HG02885 (cell line): ENCODE data around the gene CLIC6.
"Not testable (repeated sequence)": the region's sequence is repeated elsewhere in the genome, so short reads cannot be mapped to it uniquely, and the experiment has no call there.

Source experiments
- ATAC-seq: cut with Tn5 transposase; IDR thresholded peaks from one replicate; pipeline ENCODE4 v1.9.1; 2021; ENCODE audit warnings: mild to moderate bottlenecking; ENCODE audit not compliant: unreplicated experiment, poor library complexity

Gene CLIC6

DNA sequence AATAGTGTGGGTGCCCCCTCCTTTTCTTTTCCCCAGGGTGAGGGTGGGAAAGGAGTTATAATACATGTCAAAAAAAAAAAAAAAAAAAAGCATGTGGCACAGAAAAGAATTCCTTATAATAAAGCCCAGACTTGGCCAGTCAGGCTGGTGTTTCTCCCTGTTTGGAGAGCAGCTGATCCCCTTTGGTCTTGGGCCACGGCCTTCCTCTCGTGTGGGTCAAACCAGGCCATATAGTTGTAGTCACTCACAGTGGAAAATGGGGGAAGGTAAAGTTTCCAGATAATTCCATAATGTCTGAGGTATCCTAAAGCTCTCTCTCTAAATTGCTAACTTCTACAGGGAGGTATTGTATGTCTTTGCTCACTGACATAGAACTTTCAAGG, 22.0 kb downstream of the CLIC6 start:
- no peak for ATAC-seq

DNA sequence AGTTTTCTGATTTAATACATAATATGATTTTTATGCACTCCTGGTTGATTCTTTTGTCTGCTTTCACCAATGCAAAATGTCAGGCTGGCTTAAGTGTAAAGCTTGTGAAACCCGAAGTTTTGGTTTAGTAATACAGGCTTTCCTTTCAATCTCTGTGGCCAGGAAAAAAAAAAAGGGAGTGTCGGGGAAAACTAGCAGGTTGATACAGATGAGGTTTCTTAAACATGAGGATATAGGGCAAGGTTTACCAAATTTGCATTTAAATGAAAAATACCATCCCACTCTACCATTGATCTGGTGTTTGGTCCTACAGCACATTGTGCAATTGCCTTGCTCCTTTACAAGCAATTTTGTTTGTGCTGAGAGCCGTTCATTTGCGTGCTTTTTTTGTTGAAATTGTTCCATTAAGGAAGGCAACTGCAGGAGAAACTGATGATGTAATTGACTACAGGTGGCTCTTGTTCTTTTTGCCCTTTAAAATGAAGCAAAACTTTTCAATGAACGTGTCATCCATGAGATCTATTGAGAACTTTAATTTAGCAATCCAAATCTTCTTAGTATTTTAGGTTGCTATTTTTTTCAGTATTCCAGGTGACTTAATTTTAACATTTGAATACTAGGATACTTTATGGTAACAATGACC, 22.7 kb downstream of the CLIC6 start:
- no peak for ATAC-seq

DNA sequence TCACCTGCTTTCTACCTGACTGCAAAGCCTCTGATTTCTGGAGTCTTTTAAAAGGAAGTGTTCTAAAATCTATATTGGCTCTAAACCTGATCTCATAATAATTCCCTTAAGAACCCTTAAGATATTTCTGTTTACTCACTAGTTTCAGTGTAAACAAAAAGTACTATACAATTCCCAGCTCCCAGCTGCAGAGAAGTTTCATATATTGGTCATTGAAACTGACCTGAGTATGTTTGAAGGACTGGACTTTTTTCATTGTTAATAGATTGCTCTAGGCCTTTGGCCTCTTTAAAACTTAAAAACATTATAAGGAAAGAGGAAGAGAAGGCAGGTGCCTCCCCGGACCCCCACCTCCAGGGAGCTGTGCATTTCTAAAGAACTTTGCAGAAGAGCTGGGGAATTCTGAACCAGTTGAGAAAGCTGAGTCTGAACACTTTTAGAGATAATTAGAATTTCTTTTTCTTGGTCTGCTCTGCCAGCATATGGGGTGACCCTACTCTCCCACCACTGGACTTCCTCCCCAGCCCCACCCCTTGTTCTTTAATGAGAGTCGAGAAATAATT, 23.7 kb downstream of the CLIC6 start:
- no peak for ATAC-seq

DNA sequence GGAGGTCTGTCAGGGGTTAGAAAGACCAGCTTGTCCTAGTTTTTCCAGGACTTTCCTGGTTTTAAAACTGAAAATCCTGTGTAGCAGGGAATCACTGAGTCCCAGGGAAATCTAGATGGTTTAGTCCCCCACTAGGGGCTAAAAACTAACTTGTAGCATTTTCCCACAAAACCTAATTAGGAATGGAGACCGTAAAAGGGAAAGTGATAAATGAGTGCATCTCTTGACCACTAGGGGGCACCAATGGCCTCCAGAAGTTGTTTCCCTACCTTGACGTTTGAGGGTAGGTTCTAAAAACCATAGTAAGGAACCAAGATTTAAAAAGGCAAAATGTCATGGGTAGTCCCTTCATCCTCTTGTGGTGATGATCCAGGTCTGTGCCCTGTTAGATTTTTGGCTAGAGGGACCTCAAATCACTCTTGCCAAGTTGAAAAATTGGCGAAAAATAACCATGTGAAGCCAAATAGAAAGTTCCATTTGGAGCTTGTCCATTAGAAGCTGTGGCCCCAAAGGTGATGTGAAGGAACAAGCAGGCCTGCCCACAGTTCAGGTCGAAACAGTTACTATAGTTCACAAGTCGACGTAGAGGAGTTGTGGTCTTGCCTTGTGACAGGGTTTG, 24.5 kb downstream of the CLIC6 start:
- no peak for ATAC-seq

DNA sequence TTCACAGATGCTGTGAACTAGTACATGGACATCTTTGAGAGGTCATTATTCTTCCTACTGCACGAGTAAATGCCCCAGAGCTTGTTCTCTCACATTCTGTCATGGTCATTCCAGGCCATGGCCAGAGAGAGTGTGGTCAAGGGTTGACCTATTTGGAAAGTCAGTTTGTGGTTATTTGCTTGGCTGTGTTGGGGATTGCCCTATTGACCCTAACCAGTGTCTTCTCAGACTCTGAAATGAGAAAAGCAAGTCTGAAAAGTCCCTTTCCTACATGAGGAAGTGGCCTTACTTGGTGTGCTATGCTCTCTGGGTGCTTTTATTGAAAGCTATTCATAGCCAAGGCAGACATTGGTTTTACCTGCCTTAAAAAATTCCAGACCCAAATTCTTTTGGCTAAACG, 26.6 kb downstream of the CLIC6 start:
- ATAC-seq = peak; percentile 90

DNA sequence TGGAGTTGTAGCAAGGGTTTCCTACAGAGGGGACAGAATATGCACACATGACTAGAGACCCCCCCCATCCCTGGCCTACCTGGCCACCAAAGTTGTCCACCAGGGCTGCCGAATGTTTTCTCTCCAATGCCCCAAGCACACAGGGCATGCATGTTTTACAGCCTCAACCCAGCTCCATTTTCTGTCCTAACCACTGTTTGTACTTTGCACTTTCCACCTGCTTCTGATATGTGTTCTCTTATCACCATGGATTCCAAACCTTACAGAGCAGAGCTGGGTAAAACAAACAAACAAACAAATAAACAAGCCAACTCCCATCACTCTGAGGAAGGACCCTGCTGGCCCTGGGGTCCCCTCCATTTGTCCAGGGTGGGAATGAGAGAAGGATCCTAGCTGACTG, 27.3 kb downstream of the CLIC6 start:
- no peak for ATAC-seq

DNA sequence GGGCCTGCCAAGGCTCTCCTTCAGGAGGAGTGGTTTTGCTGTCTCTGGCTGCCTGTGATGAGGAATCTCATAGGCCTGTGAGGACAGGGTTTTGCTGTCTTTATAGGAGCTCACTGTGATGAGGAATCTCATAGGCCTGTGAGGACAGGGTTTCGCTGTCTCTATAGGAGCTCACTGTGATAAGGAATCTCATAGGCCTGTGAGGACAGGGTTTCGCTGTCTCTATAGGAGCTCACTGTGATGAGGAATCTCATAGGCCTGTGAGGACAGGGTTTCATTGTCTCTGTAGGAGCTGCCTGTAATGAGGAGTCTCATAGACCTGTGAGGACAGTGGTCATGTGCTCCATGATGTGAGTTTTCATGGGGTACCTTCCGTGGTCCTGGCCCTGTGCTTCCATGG, 29.0 kb downstream of the CLIC6 start:
- no peak for ATAC-seq

DNA sequence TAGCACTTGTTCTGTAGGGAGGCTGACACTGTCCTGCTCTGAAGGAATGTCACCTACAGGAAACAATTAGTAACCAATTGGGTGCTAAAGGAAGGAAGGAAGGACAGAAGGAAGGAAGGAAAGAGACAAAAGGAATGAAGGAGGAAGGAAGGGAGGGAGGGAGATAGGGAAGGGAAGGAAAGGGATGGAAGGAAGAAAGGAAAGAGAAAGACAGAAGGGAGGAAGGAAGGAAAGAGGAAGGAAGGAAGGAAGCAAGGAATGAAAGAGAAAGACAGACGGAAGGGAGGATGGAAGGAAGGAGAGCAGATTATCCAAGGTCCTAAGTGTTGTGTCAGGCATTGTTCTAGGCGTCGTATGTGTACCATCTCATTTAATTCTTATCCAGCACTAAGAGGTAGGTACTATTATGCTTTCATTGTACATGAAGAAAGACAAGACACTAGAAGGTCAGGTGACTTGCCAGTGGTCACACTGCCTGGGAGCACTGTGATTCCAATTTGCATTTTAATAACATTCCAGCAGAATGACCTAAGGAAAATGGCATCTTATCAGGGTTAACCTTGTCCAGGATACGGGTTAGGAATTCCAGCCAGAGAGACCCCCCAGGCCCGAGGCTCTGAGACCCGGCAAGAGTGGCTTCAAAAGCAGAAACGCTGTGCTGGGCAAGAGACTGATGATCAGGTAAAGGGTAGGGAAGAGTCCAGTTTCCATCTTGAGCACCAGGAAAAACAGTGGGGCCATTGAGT, 29.6 kb downstream of the CLIC6 start:
- ATAC-seq = no peak

DNA sequence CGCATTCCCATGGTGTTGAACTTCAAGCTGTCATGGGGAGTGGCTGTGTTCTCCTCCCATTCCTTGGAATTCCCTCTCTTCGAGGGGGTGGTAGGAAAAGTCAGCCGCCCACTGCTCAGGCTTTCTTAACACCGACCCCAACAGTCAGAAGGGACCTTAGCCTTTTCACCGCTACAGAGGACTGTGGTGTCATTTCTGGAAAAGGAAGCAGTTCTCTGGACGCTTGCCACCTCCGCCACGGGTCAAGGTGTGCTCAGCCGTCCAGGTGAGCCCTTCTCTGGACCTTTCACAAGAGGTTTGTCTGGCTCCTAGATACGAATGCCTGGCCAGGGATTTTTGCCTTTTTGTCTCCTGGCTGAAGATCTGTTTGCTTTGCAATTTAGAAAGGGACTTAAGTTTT, 31.8 kb downstream of the CLIC6 start:
- ATAC-seq = no peak

DNA sequence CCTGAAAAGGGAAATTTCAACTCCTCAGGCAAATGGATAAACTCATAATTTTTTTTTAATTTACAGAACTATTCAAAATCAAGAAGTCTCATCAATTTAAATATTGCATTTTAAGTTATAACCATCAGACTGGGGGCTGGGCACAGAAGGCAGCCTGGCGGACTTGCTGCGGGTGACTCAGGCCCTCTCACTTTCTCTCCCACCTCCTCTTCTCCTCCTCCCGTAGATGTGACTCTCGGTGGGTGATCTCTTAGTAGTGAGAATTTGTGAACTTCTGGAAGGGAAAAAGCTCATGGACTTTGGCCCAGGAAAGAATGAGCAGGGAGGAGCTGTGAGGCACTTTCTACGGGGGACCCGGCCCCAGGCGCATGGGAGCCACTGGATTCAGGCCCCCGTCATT, 32.9 kb downstream of the CLIC6 start:
- no peak for ATAC-seq

DNA sequence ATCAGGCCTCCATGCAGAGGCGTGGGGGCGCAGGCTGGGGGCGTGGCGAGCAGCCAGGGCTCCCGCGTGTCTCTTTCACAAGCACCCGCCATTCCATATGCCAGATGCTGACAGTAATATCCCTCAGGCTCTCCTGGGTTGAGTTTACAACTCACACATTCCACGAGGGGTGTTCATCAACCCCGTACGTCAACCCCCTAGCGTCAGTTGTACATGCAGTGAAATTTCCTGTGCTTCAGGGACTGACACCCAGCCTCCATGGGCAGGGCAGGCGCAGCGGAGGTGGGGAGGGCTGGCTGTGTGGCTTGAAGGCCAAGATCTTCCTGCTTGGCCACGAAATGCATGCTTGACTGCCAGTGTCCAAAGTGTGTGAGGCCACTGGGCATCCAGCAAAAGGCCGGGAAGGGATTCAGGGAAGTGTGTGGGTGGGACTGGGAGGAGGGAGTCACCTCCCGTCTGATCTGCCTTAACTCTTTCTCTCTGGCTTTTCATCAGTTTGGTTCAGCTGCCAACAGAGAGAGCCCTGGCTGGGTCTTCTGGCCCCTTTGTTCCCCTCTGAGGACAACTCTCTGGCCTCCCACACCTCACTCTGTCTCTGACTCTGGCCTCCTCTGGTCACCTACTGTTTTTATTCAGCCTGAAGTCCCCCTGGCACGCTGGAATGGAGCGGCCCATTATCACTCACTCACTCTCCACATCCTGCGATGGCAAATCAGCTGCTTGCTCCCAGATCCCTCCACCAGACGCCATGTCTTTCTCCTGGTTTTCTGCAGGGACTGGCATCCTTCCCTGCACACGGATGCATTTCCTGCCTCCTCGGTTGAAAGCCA, 33.8 kb downstream of the CLIC6 start:
- ATAC-seq = no peak

DNA sequence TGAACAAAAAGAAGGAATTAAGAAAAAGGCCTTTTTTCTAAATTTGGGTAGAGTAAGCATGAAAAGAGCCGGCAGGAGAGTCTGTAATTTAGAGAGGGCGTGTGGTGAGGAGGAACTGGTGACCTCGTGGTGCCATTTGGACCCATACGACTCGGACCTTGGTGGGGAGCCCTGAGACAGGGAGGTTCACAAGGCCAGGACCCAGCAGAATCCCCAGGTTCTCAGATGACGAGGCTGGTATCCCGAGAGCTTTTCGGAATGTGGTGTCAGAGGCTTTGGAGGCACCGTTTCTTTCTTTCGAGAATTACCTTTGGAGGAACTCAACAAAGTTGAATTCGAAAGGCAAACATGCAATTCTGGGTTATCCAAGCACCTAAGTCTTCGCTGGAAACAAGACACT, 34.8 kb downstream of the CLIC6 start:
- ATAC-seq = no peak

DNA sequence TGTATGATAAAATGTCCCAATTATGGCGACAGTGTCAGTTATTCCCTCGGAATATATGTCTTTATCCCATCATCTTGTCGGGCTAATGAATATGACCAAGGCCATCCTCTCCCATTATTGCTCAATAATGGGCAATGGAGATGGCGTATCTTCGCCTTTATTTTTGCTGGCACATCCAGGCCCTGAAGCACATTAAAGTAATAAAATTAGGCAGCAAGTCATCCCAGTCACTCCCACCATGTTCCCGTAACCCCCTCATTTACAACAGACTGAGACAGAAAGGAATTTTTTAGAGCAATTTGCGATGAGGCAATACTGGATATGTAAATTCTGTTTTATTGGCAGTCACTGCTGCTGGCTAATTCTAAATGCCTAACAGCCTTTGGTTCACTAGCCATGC, 35.3 kb downstream of the CLIC6 start:
- ATAC-seq = no peak

DNA sequence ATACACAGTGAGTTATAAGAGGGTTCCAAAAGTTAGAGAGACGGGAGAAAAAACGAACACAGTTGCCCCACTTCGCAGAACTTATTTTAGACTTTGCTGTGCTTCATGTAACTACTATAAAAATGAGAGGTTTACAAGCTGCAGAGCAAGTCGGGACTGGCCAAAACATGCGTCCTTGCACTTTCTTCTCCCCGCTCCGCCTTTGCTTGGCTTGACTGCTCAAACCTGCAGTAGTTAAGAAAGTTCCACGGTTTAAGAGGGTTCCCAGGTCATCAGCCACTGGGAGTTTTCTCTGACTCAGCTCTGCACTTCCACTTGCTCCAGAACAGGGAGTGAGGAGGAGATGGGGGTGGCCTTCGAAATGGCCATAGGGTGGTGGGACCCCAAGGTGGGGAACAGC, 36.2 kb downstream of the CLIC6 start:
- ATAC-seq = no peak

DNA sequence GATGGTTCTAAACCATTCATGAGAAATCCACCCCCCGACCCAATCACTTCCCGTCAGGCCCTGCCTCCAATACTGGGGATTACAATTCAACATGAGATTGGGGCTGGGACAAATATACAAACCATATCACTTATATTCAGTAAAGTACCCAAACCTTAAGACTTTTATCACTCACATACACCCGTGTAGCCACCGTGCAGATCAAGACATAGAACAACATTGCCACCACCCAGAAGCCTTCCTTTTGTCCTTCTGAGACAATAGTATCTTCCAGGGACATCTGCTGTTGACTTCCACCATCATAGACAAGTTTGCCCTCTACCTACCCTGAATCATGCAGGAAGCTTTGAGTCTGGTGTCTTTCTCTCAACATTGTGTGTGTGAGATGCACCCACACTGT, 37.5 kb downstream of the CLIC6 start:
- no peak for ATAC-seq

DNA sequence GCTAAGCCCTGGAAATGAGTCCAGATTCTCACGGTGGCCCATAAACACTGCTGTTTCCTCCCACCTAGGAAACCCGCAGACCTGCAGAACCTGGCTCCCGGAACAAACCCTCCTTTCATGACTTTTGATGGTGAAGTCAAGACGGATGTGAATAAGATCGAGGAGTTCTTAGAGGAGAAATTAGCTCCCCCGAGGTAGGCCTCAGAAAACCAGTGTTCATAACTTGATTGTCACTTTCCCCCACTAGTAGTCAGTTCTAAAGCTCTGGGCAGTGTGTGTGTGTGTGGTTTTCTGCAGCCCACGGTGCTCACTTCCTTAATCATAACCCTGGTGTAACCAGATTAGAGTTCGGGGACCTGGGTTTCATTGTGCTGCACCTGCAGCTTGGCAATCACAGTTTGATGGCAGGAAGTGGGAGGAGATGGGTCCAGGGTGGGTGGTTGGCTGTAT, 39.1 kb downstream of the CLIC6 start:
- peak; percentile 92 for ATAC-seq

DNA sequence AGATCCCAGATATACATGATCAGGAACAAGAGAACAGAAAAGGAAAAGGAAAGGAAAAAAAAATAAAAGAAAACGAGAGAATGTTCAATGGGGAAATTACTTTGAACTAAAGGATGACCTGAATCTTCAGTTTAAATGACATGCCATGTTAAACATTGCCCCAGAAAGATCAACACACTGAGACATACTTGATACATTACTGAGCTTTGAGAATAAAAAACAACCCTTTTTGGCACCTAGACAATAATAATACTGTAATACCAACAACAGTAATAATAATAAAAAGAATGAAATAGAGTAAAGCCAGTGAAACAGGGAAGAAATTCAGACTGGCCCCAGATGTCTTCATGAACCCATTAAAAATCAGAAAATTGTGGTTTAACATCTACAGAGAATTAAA, 44.8 kb downstream of the CLIC6 start:
- no peak for ATAC-seq

DNA sequence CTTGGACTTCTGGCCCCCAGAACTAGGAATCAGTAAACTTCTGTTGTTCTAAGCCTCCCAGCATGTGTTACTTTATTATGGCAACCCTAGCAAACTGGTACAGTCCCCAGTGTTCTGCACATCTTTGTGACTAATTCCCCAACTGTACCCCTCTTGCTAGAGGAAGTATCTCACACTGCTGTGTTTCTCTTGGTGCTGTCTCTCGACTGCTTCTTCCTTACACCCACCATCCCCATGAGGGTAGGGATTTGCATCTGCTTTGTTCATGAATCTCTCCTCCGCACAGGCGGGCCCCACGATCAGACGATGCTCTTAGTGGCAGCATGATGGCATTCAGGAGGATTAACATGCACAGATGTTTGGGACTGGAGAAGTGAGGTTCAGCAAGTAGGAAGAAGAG, 46.7 kb downstream of the CLIC6 start:
- peak; percentile 77 for ATAC-seq

DNA sequence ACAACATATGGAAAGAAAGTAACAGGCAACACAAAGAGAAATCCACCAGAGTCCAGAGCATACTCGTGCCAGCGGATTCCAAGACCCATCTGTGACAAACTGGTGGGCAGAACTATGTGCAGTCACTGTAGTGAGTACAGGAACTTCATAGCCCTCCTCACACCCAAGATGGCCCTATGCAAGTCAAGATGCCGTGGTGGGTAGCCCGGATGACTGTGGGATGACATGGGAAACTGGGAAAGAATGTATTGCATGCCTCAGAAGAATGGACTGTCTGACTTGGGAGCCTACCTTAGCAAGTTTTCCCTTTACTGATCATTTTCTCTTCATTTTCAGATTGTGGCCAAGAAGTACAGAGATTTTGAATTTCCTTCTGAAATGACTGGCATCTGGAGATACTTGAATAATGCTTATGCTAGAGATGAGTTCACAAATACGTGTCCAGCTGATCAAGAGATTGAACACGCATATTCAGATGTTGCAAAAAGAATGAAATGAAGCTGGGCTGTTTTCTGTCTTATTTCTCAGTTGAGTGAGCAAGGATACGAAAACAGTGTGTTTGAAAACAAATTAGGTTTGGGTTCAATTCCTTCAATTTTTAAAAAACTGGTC, 47.3 kb downstream of the CLIC6 start:
- ATAC-seq = no peak

DNA sequence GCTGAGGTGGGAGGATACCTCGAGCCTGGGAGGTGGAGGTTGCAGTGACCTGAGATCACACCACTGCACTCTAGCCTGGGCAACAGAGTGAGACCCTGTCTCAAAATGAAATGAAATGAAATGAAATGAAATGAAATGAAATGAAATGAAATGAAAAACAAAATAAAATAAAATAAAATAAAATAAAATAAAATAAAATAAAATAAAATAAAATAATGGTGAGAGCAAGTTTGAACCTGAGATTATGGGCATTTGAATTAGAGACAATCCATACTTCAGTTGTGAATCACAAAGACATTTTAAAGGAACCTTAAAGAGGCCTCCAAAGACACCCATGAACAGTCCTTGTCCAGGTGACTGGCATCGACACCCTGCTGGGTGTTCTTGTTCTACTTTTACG, 49.7 kb downstream of the CLIC6 start:
- ATAC-seq = not testable (repeated sequence)
